HL-60 (cell line): ENCODE results near the gene MYO1D.

Experiments
- DNase-seq, 2 experiments: peaks; one replicate each; pipeline ENCODE4 v3.0.0-alpha.2; 2010 to 2020; ENCODE audit warnings: low read depth in 1 of 2, low spot score in 1 of 2
- H3K27ac ChIP-seq: fragments of 250-450 bp; sonication (Bioruptor Pico); replicated peaks from 2 replicates; pipeline ENCODE4 v1.5.1; 2020; ENCODE audit warnings: mild to moderate bottlenecking, moderate library complexity
- H3K27me3 ChIP-seq: fragments of 250-450 bp; sonication (Bioruptor Pico); 2 replicates; pipeline ENCODE4 v1.5.1; 2021; ENCODE audit warnings: mild to moderate bottlenecking, moderate library complexity; ENCODE audit not compliant: insufficient read depth, poor library complexity, severe bottlenecking
- H3K4me3 ChIP-seq: replicated peaks from 2 replicates; pipeline ENCODE4 v1.5.1; 2011; ENCODE audit warnings: mild to moderate bottlenecking, control low read depth, low read length; ENCODE audit not compliant: insufficient read depth
- CTCF ChIP-seq: IDR thresholded peaks from one replicate; pipeline ENCODE4 v1.5.1; 2011; ENCODE audit warnings: low read length, control low read depth, inconsistent platforms; ENCODE audit not compliant: insufficient read depth
- GABPA ChIP-seq: IDR thresholded peaks from 2 replicates; pipeline ENCODE4 v1.6.1; 2012; ENCODE audit warnings: low read depth
- POLR2AphosphoS5 ChIP-seq: IDR thresholded peaks from 2 replicates; pipeline ENCODE4 v1.6.1; 2012; ENCODE audit warnings: low read depth
- REST ChIP-seq: IDR thresholded peaks from 2 replicates; pipeline ENCODE4 v1.6.1; 2012; ENCODE audit warnings: low read depth; ENCODE audit not compliant: insufficient replicate concordance
- SPI1 ChIP-seq: IDR thresholded peaks from 2 replicates; pipeline ENCODE4 v1.6.1; 2012; ENCODE audit warnings: low read depth, mild to moderate bottlenecking, borderline replicate concordance

MYO1D gene

GRCh38 chr17:32523827-32524552 is 352.9 kb downstream of the MYO1D start:
- H3K27ac ChIP-seq = no peak overlapping the region
- TF ChIP-seq POLR2AphosphoS5 (no peak), REST (no peak), SPI1 (no peak), GABPA (no peak)
- DNase-seq = no peak

GRCh38 chr17:32523017-32523680 is 353.8 kb downstream of the MYO1D start:
- Histone ChIP-seq H3K4me3 (no peak overlapping the region), H3K27me3 (peaks cover 36% of the 10 kb centered on the region), H3K27ac (no peak overlapping the region)
- TF ChIP-seq CTCF (no peak), SPI1 (no peak), REST (no peak), GABPA (no peak), POLR2AphosphoS5 (no peak)
- no peak for DNase-seq

More at GRCh38 chr17:32523827-32524552, 352.9 kb downstream of the MYO1D start:
- Histone ChIP-seq H3K27me3 (peaks cover 34% of the 10 kb centered on the region), H3K4me3 (no peak overlapping the region)

- DNase-seq = no peak
- no peak overlapping the region for H3K27ac ChIP-seq
- H3K27me3 ChIP-seq = peaks cover 34% of the 10 kb centered on the region
- no peak for TF ChIP-seq REST
- TF ChIP-seq SPI1 = no peak
- TF ChIP-seq CTCF = no peak
- no peak for TF ChIP-seq POLR2AphosphoS5
- no peak for TF ChIP-seq GABPA
- H3K4me3 ChIP-seq = no peak overlapping the region
Observed at GRCh38 chr17:32520737-32521404, 356.1 kb downstream of the MYO1D start.
